Breast epithelium (tissue), 4 donors: ENCODE data around the gene TMEM203. TPM values are rescaled to one million over a fixed set of nuclear protein-coding genes. Genes with fewer than 3 reads are reported as not detected.
A peak's percentile ranks its signal among the peaks of the same experiment; 100 is the strongest.

Source experiments
- DNase-seq, 2 donors: peaks; one replicate each; pipeline ENCODE4 v3.0.0-alpha.2; 2019; ENCODE audit warnings: low spot score in 2 of 2
- H3K27ac ChIP-seq, 2 donors: fragments of 200-600 bp; sonication (generic) in 1 of 2; one replicate each; pipeline ENCODE4 v1.5.1; 2016 to 2019; ENCODE audit warnings: mild to moderate bottlenecking in 1 of 2
- H3K27me3 ChIP-seq, 2 donors: fragments of 200-600 bp; sonication (generic) in 1 of 2; one replicate each; pipeline versions ENCODE4 v1.5.1 to v1.6.0; 2017 to 2019; ENCODE audit warnings: control low read depth in 1 of 2, mild to moderate bottlenecking in 1 of 2
- H3K36me3 ChIP-seq: fragments of 200-600 bp; one replicate; pipeline ENCODE4 v1.5.1; 2019
- H3K4me1 ChIP-seq, 2 donors: fragments of 200-600 bp; sonication (generic); one replicate each; pipeline ENCODE4 v1.5.1; 2016 to 2019; ENCODE audit warnings: control low read depth in 1 of 2
- H3K4me3 ChIP-seq, 3 donors: fragments of 200-600 bp; sonication (generic); 1 replicate in 2 of 3; 2 replicates in 1 of 3; pipeline ENCODE4 v1.5.1; 2016 to 2019; ENCODE audit warnings: mild to moderate bottlenecking in 3 of 3, moderate library complexity in 2 of 3
- H3K9me3 ChIP-seq, 2 donors: fragments of 200-600 bp; sonication (generic) in 1 of 2; one replicate each; pipeline ENCODE4 v1.5.1; 2016 to 2019; ENCODE audit warnings: control low read depth in 1 of 2
- CTCF ChIP-seq, 3 donors: fragments of 450-650 bp; IDR thresholded peaks; one replicate each; pipeline ENCODE4 v1.5.1; 2016 to 2017; ENCODE audit warnings: antibody characterized with exemption in 3 of 3, mild to moderate bottlenecking in 3 of 3, moderate library complexity in 3 of 3
- POLR2A ChIP-seq: fragments of 450-650 bp; IDR thresholded peaks from one replicate; pipeline ENCODE4 v1.6.1; 2016; ENCODE audit warnings: antibody characterized with exemption, mild to moderate bottlenecking, moderate library complexity
- POLR2AphosphoS5 ChIP-seq, 3 donors: sonication (generic); formaldehyde crosslinking; IDR thresholded peaks; one replicate each; pipeline ENCODE4 v1.6.1; 2017; ENCODE audit warnings: antibody characterized with exemption in 3 of 3
- intact Hi-C: fragments of 100-400 bp; cut with DNase I; formaldehyde crosslinking; loops from one replicate; pipeline ENCODE4 v1.15.1; 2023; ENCODE audit warnings: low total_unique reads
- total RNA-seq, 3 donors: library from RNA; depleted of rRNA; stranded (reverse); fragments of >200 nt; gene quantifications; one replicate each; pipeline ENCODE4 v1.1.0, GENCODE V29; 2016

TMEM203 gene
- total RNA-seq, 3 donors from 2014 or later: 26.5 to 36.6 (median 26.6) TPM

DNA sequence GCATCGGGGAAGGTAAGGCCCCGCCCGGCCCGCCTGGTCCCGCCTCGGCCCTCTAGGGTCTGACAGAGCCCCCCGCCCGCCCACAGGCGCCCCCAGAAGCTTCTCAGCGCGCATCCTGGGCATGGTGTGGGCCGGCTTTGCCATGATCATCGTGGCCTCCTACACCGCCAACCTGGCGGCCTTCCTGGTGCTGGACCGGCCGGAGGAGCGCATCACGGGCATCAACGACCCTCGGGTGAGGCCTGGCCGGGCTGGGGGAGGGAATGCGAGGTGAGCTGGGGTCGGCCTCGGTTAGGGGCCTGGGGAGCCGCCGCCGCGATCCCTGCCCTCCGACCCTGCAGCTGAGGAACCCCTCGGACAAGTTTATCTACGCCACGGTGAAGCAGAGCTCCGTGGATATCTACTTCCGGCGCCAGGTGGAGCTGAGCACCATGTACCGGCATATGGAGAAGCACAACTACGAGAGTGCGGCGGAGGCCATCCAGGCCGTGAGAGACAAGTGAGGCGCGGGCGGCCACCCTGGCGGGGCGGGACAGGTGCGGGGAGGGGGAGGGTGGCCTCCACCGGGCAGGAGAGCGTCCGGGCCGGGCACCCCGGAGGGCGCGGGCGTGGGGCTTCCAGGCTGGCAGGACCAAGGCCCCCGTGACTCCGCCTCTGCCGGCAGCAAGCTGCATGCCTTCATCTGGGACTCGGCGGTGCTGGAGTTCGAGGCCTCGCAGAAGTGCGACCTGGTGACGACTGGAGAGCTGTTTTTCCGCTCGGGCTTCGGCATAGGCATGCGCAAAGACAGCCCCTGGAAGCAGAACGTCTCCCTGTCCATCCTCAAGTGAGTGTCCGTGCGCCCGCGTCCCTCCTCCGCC is 42.7 kb downstream of the TMEM203 start:
- H3K36me3 ChIP-seq: no peaks in the 10 kb centered on the region
- H3K4me1 ChIP-seq: peaks cover 3 to 10% of the 10 kb centered on the region in 2 donors
- no peaks in the 10 kb centered on the region for H3K9me3 ChIP-seq
- peak overlapping the region; percentile 4 to 66 (median 45) for H3K4me3 ChIP-seq
- H3K27me3 ChIP-seq: peaks cover 20 to 100% of the 10 kb centered on the region in 2 donors
- peak overlapping the region in 1 of 2 donors; percentile 39 for H3K27ac ChIP-seq
- intact Hi-C loops: no loop called here
- TF ChIP-seq CTCF (IDR thresholded peaks at IDR 0.05): peak in 1 of 3 donors; percentile 44
- no peak for TF ChIP-seq POLR2AphosphoS5 (IDR thresholded peaks at IDR 0.05)
- DNase-seq: peak in 1 of 2 donors; percentile 43

- no peak for TF ChIP-seq CTCF (IDR thresholded peaks at IDR 0.05)
- TF ChIP-seq POLR2A: no peak
- no peak for TF ChIP-seq POLR2AphosphoS5 (IDR thresholded peaks at IDR 0.05)
- Histone ChIP-seq H3K4me1 (peaks cover under 1 to 4% of the 10 kb centered on the region in 2 donors), H3K9me3 (no peaks in the 10 kb centered on the region), H3K4me3 (peak overlapping the region in 2 of 3 donors; percentile 45 to 66), H3K27ac (no peak overlapping the region), H3K27me3 (peaks cover 16 to 100% of the 10 kb centered on the region in 2 donors), H3K36me3 (no peaks in the 10 kb centered on the region)
- no peak for DNase-seq
- intact Hi-C loops: no loop called here
Measured at GRCh38 chr9:137161558-137162486, 43.6 kb downstream of the TMEM203 start.

GRCh38 chr9:137160716-137161557 is 44.5 kb downstream of the TMEM203 start:
- intact Hi-C loops: no loop called here
- Histone ChIP-seq H3K4me3 (peak overlapping the region in 1 of 3 donors; percentile 66), H3K9me3 (no peaks in the 10 kb centered on the region), H3K36me3 (no peaks in the 10 kb centered on the region), H3K27me3 (peaks cover 11 to 100% of the 10 kb centered on the region in 2 donors), H3K27ac (no peak overlapping the region), H3K4me1 (peaks cover 0 to 4% of the 10 kb centered on the region in 2 donors)
- no peak for DNase-seq
- TF ChIP-seq CTCF (IDR thresholded peaks at IDR 0.05) (no peak), POLR2AphosphoS5 (IDR thresholded peaks at IDR 0.05) (no peak), POLR2A (no peak)

DNA sequence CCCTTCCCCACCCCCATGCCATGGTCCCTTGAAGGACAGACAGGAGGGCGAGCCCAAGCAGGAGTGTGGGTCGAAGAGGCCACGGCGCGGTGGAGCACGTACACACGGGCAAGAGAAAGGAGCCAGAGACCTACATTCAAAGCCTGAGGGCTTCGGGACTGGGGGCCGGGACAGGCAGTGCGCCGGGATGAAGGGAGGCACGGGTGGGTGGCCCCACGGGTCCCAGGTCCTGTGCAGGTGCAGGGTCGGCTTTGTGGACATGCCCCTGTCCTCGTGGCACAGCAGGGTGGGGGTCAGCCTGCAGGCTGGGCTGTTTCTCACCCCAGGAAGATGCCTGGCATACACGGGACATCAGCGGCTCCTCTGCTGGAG is 45.4 kb downstream of the TMEM203 start:
- no peaks in the 10 kb centered on the region for H3K9me3 ChIP-seq
- intact Hi-C loops: no loop called here
- peaks cover 0 to 4% of the 10 kb centered on the region in 2 donors for H3K4me1 ChIP-seq
- H3K36me3 ChIP-seq: no peaks in the 10 kb centered on the region
- H3K27me3 ChIP-seq: peaks cover 7 to 100% of the 10 kb centered on the region in 2 donors
- TF ChIP-seq CTCF (IDR thresholded peaks at IDR 0.05) (no peak), POLR2A (no peak), POLR2AphosphoS5 (IDR thresholded peaks at IDR 0.05) (no peak)
- H3K27ac ChIP-seq: no peak overlapping the region
- no peak overlapping the region for H3K4me3 ChIP-seq
- DNase-seq: no peak
